SK-N-SH (cell line): ENCODE results near the gene SMURF1. TPM values are rescaled to one million over a fixed set of nuclear protein-coding genes. Genes with fewer than 3 reads are reported as not detected.

Experiments used
- CTCF ChIA-PET: fragments of 300-600, 350-600 bp; formaldehyde crosslinking; extraction: SDS; loops from one replicate; lab custom pipeline; 2021; lab: Yijun Ruan, JAX
- POLR2A ChIA-PET: fragments of 350-600 bp; sonication (Branson Sonifier 250); formaldehyde crosslinking; extraction: SDS; loops from one replicate; lab custom pipeline; 2020; ENCODE audit warnings: antibody characterized with exemption, inconsistent platforms; lab: Yijun Ruan, JAX
- DNase-seq: peaks from one replicate; pipeline ENCODE4 v3.0.0; 2012
- H2AFZ ChIP-seq: fragments of 200-600 bp; sonication (generic); 2 replicates; pipeline ENCODE4 v1.8.1; 2016; ENCODE audit warnings: antibody characterized with exemption, mild to moderate bottlenecking, low read depth
- H3F3A ChIP-seq: fragments of 200-600 bp; sonication (generic); replicated peaks from 2 replicates; pipeline ENCODE3; 2016; ENCODE audit warnings: antibody characterized with exemption, mild to moderate bottlenecking; ENCODE audit not compliant: insufficient read depth
- H3K27ac ChIP-seq, 2 experiments: fragments of 200-500 bp in 1 of 2; fragments of 200-600 bp in 1 of 2; sonication (Bioruptor generic) in 1 of 2; sonication (generic), shearing (Covaris generic) in 1 of 2; 2 replicates each; pipeline versions ENCODE4 v1.5.1 to v1.6.1; 2014 to 2016; ENCODE audit warnings: low read depth in 2 of 2, inconsistent platforms in 1 of 2, low read length in 1 of 2, mild to moderate bottlenecking in 1 of 2, mixed read lengths in 1 of 2
- H3K27me3 ChIP-seq: fragments of 200-600 bp; sonication (generic), shearing (Covaris generic); 2 replicates; pipeline ENCODE4 v1.6.1; 2016; ENCODE audit warnings: mixed run types; ENCODE audit not compliant: insufficient read depth
- H3K36me3 ChIP-seq, 2 experiments: fragments of 200-500 bp in 1 of 2; fragments of 200-600 bp in 1 of 2; sonication (Bioruptor generic) in 1 of 2; sonication (generic) in 1 of 2; replicated peaks in 1 of 2; 2 replicates each; pipeline versions ENCODE3 to v1.5.1; 2014 to 2016; ENCODE audit warnings: low read length in 1 of 2, mild to moderate bottlenecking in 1 of 2; ENCODE audit not compliant: insufficient read depth in 2 of 2, control insufficient read depth in 1 of 2
- H3K4me1 ChIP-seq, 2 experiments: fragments of 200-500 bp in 1 of 2; fragments of 200-600 bp in 1 of 2; sonication (Bioruptor generic) in 1 of 2; sonication (generic), shearing (Covaris generic) in 1 of 2; 2 replicates each; pipeline versions ENCODE4 v1.5.1 to v1.6.1; 2014 to 2016; ENCODE audit warnings: low read depth in 1 of 2, low read length in 1 of 2, mixed run types in 1 of 2; ENCODE audit not compliant: insufficient read depth in 2 of 2, control insufficient read depth in 1 of 2
- H3K4me2 ChIP-seq: fragments of 200-600 bp; sonication (generic), shearing (Covaris generic); 2 replicates; pipeline ENCODE4 v1.6.1; 2017; ENCODE audit warnings: mixed run types
- H3K4me3 ChIP-seq, 2 experiments: fragments of 200-500 bp in 1 of 2; fragments of 200-600 bp in 1 of 2; sonication (Bioruptor generic) in 1 of 2; sonication (generic), shearing (Covaris generic) in 1 of 2; 2 replicates each; pipeline versions ENCODE4 v1.5.1 to v1.8.1; 2014 to 2016; ENCODE audit warnings: low read depth in 2 of 2, inconsistent platforms in 1 of 2, low read length in 1 of 2, mild to moderate bottlenecking in 1 of 2, mixed read lengths in 1 of 2, moderate library complexity in 1 of 2
- H3K79me2 ChIP-seq: fragments of 200-600 bp; sonication (generic); 2 replicates; pipeline ENCODE4 v1.8.1; 2017; ENCODE audit warnings: mild to moderate bottlenecking; ENCODE audit not compliant: insufficient read depth
- H3K9ac ChIP-seq: fragments of 200-600 bp; sonication (generic); 2 replicates; pipeline ENCODE4 v1.6.1; 2017; ENCODE audit warnings: mixed run types
- H3K9me2 ChIP-seq: fragments of 200-600 bp; sonication (generic); 2 replicates; pipeline ENCODE4 v1.6.1; 2017; ENCODE audit warnings: mixed run types
- H3K9me3 ChIP-seq: fragments of 200-600 bp; sonication (generic); 2 replicates; pipeline ENCODE4 v1.6.1; 2017; ENCODE audit warnings: mixed run types, mild to moderate bottlenecking, moderate library complexity
- H4K20me1 ChIP-seq: fragments of 200-600 bp; sonication (generic); 2 replicates; pipeline ENCODE4 v1.6.1; 2017; ENCODE audit warnings: mild to moderate bottlenecking, mixed run types; ENCODE audit not compliant: insufficient read depth
- CTCF ChIP-seq: fragments of 200-600 bp; sonication (generic); IDR thresholded peaks from 2 replicates; pipeline ENCODE4 v1.6.1; 2017; ENCODE audit warnings: antibody characterized with exemption, mild to moderate bottlenecking, moderate library complexity
- ELF1 ChIP-seq: IDR thresholded peaks from 2 replicates; pipeline ENCODE4 v1.4.0; 2012
- EP300 ChIP-seq, 2 experiments: IDR thresholded peaks; 2 replicates each; pipeline versions ENCODE4 v1.4.0 to v1.6.1; 2012; ENCODE audit warnings: borderline replicate concordance in 1 of 2, low read depth in 1 of 2, low read length in 1 of 2
- EZH2phosphoT487 ChIP-seq: fragments of 200-600 bp; sonication (generic); IDR thresholded peaks from 2 replicates; pipeline ENCODE4 v1.6.1; 2017; ENCODE audit warnings: low read depth, mixed run types, mild to moderate bottlenecking, antibody characterized with exemption, moderate library complexity, borderline replicate concordance
- FOSL2 ChIP-seq: IDR thresholded peaks from 2 replicates; pipeline ENCODE4 v1.4.0; 2012; ENCODE audit warnings: low read depth, mild to moderate bottlenecking, moderate library complexity, borderline replicate concordance
- FOXJ3 ChIP-seq: sonication (generic); formaldehyde crosslinking; IDR thresholded peaks from 2 replicates; pipeline ENCODE4 v1.5.1; 2020; ENCODE audit warnings: mild to moderate bottlenecking, missing genetic modification reagents
- FOXM1 ChIP-seq: IDR thresholded peaks from 2 replicates; pipeline ENCODE4 v1.4.0; 2012; ENCODE audit warnings: low read depth, mild to moderate bottlenecking
- JUND ChIP-seq: IDR thresholded peaks from 2 replicates; pipeline ENCODE4 v1.4.0; 2012
- MAX ChIP-seq: IDR thresholded peaks from 2 replicates; pipeline ENCODE4 v1.4.0; 2012; ENCODE audit warnings: low read depth
- NRF1 ChIP-seq: IDR thresholded peaks from 2 replicates; pipeline ENCODE4 v1.6.1; 2012; ENCODE audit warnings: low read depth, mild to moderate bottlenecking, low read length
- POLR2AphosphoS5 ChIP-seq: IDR thresholded peaks from 2 replicates; pipeline ENCODE4 v1.6.1; 2012; ENCODE audit warnings: low read depth, low read length
- RAD21 ChIP-seq: IDR thresholded peaks from 2 replicates; pipeline ENCODE4 v1.6.1; 2012; ENCODE audit warnings: mild to moderate bottlenecking, low read length
- REST ChIP-seq: IDR thresholded peaks from 2 replicates; pipeline ENCODE4 v1.6.1; 2012; ENCODE audit warnings: mild to moderate bottlenecking, low read depth, low read length, moderate library complexity
- RFX5 ChIP-seq: IDR thresholded peaks from 2 replicates; pipeline ENCODE4 v1.6.1; 2012; ENCODE audit warnings: mild to moderate bottlenecking, improper control_type of control experiment, low read length
- RXRA ChIP-seq: IDR thresholded peaks from 2 replicates; pipeline ENCODE4 v1.4.0; 2012; ENCODE audit warnings: low read depth, mild to moderate bottlenecking, borderline replicate concordance
- SIN3A ChIP-seq: IDR thresholded peaks from 2 replicates; pipeline ENCODE4 v1.6.1; 2012; ENCODE audit warnings: low read depth, mild to moderate bottlenecking, low read length, moderate library complexity, borderline replicate concordance
- TAF1 ChIP-seq: IDR thresholded peaks from 2 replicates; pipeline ENCODE4 v1.6.1; 2012; ENCODE audit warnings: low read depth, mild to moderate bottlenecking, low read length, moderate library complexity, borderline replicate concordance
- TCF12 ChIP-seq: IDR thresholded peaks from 2 replicates; pipeline ENCODE4 v1.4.0; 2012
- ZBTB33 ChIP-seq: IDR thresholded peaks from 2 replicates; pipeline ENCODE4 v1.4.0; 2012; ENCODE audit warnings: low read depth, borderline replicate concordance
- WGBS: methylation state at CpG from one replicate; pipeline ENCODE4 v1.1.6; 2017; ENCODE audit warnings: low lambda C conversion rate; 5-methylcytosine and 5-hydroxymethylcytosine counted together
- polyA plus RNA-seq, 3 experiments: library from polyadenylated mRNA; depleted of rRNA; stranded (reverse); fragments of >200 nt; gene quantifications; 2 replicates each; pipeline ENCODE4 v1.2.3, GENCODE V29; 2012

SMURF1 gene
- polyA plus RNA-seq, 1 of the 3 experiments (the other 2 are of a cell fraction): 12.9 TPM

GRCh38 chr7:99141841-99142726, 1.8 kb downstream of the SMURF1 start:
- peak; percentile 78 for DNase-seq
- ChIA-PET CTCF (interaction anchor here (0.8 to 1.4 kb wide), 3 partner anchors 12 to 171 kb away, joined by 3 to 5 read pairs (median 3); no protein-coding TSS in a partner anchor), POLR2A (no interaction called here)
- peak overlapping the region; percentile 66 to 73 for H3K27ac ChIP-seq
- no peak overlapping the region for H2AFZ ChIP-seq
- peak overlapping the region; percentile 62 to 69 for H3K4me3 ChIP-seq
- peak overlapping the region; percentile 81 for H3K4me2 ChIP-seq
- H4K20me1 ChIP-seq: peaks cover 51% of the 10 kb centered on the region
- peak overlapping the region; percentile 52 for H3K9ac ChIP-seq
- peaks cover 40% of the 10 kb centered on the region for H3F3A ChIP-seq
- no peaks in the 10 kb centered on the region for H3K9me3 ChIP-seq
- no peaks in the 10 kb centered on the region for H3K9me2 ChIP-seq
- TF ChIP-seq MAX: no peak
- TF ChIP-seq ELF1: 0 out of 2 replicates have a peak, but pooled peaks have one; percentile 9
- peaks cover 5 to 9% of the 10 kb centered on the region in 2 experiments for H3K36me3 ChIP-seq
- H3K4me1 ChIP-seq: peaks cover 29 to 32% of the 10 kb centered on the region in 2 experiments
- WGBS: 45% methylated on average over 27 of the region's 27 CpGs
- no peaks in the 10 kb centered on the region for H3K27me3 ChIP-seq
- peaks cover 57% of the 10 kb centered on the region for H3K79me2 ChIP-seq

GRCh38 chr7:99141334-99141733, 2.6 kb downstream of the SMURF1 start:
- no peak overlapping the region for H2AFZ ChIP-seq
- H3F3A ChIP-seq: peaks cover 44% of the 10 kb centered on the region
- H3K9ac ChIP-seq: peak overlapping the region; percentile 52; the same call in 1 of the 2 replicates
- peaks cover 64% of the 10 kb centered on the region for H3K79me2 ChIP-seq
- WGBS: 63% methylated on average over 3 of the region's 3 CpGs
- POLR2A ChIA-PET: no interaction called here
- peak overlapping the region; percentile 81 for H3K4me2 ChIP-seq
- peaks cover 58% of the 10 kb centered on the region for H4K20me1 ChIP-seq
- peak overlapping the region; percentile 31 to 62; a peak in 3 of 4 replicates for H3K4me3 ChIP-seq
- no peaks in the 10 kb centered on the region for H3K9me3 ChIP-seq
- H3K4me1 ChIP-seq: peaks cover 30 to 34% of the 10 kb centered on the region in 2 experiments
- H3K27me3 ChIP-seq: no peaks in the 10 kb centered on the region
- peak overlapping the region in 1 of 2 experiments; percentile 73; a peak in 2 of 4 replicates for H3K27ac ChIP-seq
- H3K36me3 ChIP-seq: peaks cover 5 to 9% of the 10 kb centered on the region in 2 experiments
- CTCF ChIA-PET: interaction anchor here (1.3 to 1.4 kb wide), 2 partner anchors 12 to 172 kb away, joined by 3 to 5 read pairs; no protein-coding TSS in a partner anchor
- no peaks in the 10 kb centered on the region for H3K9me2 ChIP-seq
- DNase-seq: no peak
- no peak for TF ChIP-seq EZH2phosphoT487
- no peak for TF ChIP-seq RXRA
- no peak for TF ChIP-seq POLR2AphosphoS5
- no peak for TF ChIP-seq REST
- no peak for TF ChIP-seq NRF1
- TF ChIP-seq EP300 (IDR thresholded peaks at IDR 0.05; ENCODE audit: borderline replicate concordance in 1 of 2, low read depth in 1 of 2, low read length in 1 of 2): no peak
- TF ChIP-seq FOXM1: no peak
- TF ChIP-seq SIN3A: no peak
- no peak for TF ChIP-seq JUND
- no peak for TF ChIP-seq FOSL2
- no peak for TF ChIP-seq TCF12
- no peak for TF ChIP-seq ELF1
- TF ChIP-seq ZBTB33: no peak
- no peak for TF ChIP-seq TAF1
- TF ChIP-seq CTCF: no peak
- no peak for TF ChIP-seq RFX5
- no peak for TF ChIP-seq RAD21
- no peak for TF ChIP-seq FOXJ3 (CRISPR knock-in tag)
